HFF-Myc (cell line): Measurements from ENCODE around the gene OR9Q1.
"Not testable (repeated sequence)": the region's sequence is repeated elsewhere in the genome, so short reads cannot be mapped to it uniquely, and the experiment has no call there.

Experiments used
- DNase-seq: peaks from one replicate; pipeline ENCODE4 v3.0.0-alpha.2; 2011; ENCODE audit warnings: low read depth; ENCODE audit errors: extremely low read depth
- H3K4me3 ChIP-seq: replicated peaks from 2 replicates; pipeline ENCODE4 v1.5.1; 2011; ENCODE audit warnings: low read depth, mild to moderate bottlenecking, control low read depth, low read length
- TF ChIP-seq, protein P1 (sequence below): IDR thresholded peaks from 2 replicates; pipeline ENCODE4 v1.5.1; 2012; ENCODE audit warnings: mild to moderate bottlenecking, low read depth, low read length, control low read depth; ENCODE audit errors: missing control alignments

The OR9Q1 gene

DNA sequence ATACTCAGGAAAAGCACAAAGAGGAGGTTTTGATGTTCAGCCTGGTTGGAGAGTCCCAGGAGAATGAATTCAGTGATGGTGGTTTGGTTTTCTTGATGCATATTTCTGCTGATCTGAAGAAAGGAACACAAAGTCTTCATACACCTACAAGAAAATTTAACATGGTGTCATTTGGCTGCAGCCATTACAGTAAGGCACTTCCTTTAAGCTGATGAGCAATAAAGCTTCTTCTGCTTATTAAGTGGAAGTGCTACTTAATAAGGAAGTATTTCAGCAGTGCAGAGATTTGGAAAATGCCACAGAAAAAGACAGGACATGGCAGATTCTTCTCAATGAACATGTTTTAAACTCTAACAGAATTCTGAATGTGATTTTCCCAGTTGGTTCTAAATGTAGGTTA, 180.4 kb downstream of the OR9Q1 start, which contains the start of gene OR1S2:
Gene OR1S2 (minus strand): TSS at position 101 of the 400 bp plus-strand sequence. CDS start 0 bp downstream, at position 101.
- no peak within 1 kb of the TSS for H3K4me3 ChIP-seq
- no peak for DNase-seq
- TF ChIP-seq, protein P1, sequence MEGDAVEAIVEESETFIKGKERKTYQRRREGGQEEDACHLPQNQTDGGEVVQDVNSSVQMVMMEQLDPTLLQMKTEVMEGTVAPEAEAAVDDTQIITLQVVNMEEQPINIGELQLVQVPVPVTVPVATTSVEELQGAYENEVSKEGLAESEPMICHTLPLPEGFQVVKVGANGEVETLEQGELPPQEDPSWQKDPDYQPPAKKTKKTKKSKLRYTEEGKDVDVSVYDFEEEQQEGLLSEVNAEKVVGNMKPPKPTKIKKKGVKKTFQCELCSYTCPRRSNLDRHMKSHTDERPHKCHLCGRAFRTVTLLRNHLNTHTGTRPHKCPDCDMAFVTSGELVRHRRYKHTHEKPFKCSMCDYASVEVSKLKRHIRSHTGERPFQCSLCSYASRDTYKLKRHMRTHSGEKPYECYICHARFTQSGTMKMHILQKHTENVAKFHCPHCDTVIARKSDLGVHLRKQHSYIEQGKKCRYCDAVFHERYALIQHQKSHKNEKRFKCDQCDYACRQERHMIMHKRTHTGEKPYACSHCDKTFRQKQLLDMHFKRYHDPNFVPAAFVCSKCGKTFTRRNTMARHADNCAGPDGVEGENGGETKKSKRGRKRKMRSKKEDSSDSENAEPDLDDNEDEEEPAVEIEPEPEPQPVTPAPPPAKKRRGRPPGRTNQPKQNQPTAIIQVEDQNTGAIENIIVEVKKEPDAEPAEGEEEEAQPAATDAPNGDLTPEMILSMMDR, result no peak

- not testable (repeated sequence) for H3K4me3 ChIP-seq, DNase-seq
Observed at GRCh38 chr11:58212420-58212819, 188.7 kb downstream of the OR9Q1 start, which contains the start of gene OR1S1. TSS of gene OR1S1 (plus strand) at chr11:58212720.

DNA sequence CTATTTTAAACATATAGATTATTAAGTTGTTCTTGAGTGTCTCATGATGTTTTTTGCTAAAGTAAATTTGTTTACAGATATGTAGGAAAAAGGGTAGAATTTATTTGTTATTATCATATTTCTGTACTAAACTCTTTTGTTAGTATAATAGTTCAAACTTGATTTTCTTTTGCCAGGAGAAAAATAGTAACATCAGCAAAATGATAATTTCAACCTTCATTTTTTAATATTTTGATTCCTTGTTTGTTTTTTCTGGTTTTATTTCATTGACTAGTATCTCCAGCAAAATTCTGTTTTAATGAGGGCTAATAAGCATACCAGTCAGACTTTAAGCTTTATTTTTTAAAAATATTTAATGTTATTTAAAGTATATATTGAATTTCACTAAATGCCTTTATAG, 192.8 kb downstream of the OR9Q1 start:
- no peak for DNase-seq
- TF ChIP-seq, protein P1, result no peak
- H3K4me3 ChIP-seq, result no peak overlapping the region

GRCh38 chr11:58222721-58223120, 199.0 kb downstream of the OR9Q1 start:
- TF ChIP-seq, protein P1, result no peak
- DNase-seq, result no peak

GRCh38 chr11:58227956-58228615, 204.4 kb downstream of the OR9Q1 start:
- DNase-seq, result no peak
- TF ChIP-seq, protein P1, result no peak

More at GRCh38 chr11:58222721-58223120, 199.0 kb downstream of the OR9Q1 start:
- H3K4me3 ChIP-seq, result no peak overlapping the region

More at GRCh38 chr11:58227956-58228615, 204.4 kb downstream of the OR9Q1 start:
- H3K4me3 ChIP-seq, result no peak overlapping the region
